Suppressor macrophage treated with lipopolysaccharide for 1 hour (primary cell): ENCODE measurements around the gene ZFAND3.

Experiments used
- DNase-seq, 3 donors: peaks; one replicate each; pipeline ENCODE4 v3.0.0-alpha.2; 2020 to 2022

Gene ZFAND3

DNA sequence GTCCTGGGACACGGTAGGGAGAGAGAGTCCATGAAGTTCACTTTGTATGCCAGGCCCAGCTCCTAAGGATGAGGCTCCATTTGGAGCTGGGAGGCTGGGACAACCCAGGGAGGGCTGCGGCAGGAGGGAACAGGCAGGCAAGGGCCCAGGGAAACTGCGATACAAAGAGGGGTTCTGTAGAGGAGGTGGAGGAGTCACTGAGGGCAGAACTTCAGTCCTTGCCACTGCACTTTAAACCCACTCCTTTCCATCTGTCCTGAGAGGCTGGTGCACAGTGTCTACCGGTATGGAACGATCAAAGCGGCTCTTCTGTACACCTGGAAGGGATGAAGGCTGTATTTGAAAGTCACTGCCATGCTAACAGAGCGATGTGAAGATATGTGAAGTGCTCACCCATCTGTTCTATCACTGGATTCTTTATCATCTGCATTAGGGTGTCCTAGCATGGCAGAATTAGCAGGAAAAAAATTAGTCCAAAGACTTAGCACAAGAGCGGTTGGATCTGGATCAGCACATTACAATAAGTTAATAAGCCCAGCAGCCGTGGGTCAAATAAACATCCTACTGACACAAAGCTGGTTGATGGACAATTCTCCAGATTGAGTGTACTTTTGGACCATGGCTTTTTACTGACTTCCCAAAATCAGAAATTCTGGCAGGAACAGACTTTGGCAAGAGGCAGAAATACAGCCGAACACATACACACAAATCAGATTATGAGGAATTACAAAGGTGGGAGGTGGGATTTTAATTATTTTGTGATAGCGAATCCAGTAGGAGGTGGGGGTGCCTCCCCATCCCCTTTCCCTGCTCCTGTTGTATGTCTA lies 20.9 kb upstream of the ZFAND3 start:
- DNase-seq, result no peak

DNA sequence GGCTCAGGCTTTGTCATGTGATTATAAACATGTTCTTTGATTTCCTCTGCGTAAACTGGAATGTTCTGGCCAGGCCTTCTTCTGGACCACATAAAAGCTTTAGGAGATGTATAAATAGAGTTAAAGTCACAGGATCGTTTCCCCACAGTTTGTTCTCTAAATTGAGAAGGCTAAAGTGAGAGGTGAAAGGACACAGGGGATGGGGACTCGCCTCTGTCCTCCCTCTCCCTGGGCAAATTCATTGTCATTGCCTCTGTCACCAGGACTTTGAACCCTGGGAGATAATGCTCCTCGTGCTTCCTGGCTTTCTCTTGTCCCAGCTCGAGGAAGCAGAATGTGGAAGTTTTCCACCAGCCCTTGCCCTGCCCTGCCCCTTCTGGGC lies 20.3 kb upstream of the ZFAND3 start:
- DNase-seq, result no peak

DNA sequence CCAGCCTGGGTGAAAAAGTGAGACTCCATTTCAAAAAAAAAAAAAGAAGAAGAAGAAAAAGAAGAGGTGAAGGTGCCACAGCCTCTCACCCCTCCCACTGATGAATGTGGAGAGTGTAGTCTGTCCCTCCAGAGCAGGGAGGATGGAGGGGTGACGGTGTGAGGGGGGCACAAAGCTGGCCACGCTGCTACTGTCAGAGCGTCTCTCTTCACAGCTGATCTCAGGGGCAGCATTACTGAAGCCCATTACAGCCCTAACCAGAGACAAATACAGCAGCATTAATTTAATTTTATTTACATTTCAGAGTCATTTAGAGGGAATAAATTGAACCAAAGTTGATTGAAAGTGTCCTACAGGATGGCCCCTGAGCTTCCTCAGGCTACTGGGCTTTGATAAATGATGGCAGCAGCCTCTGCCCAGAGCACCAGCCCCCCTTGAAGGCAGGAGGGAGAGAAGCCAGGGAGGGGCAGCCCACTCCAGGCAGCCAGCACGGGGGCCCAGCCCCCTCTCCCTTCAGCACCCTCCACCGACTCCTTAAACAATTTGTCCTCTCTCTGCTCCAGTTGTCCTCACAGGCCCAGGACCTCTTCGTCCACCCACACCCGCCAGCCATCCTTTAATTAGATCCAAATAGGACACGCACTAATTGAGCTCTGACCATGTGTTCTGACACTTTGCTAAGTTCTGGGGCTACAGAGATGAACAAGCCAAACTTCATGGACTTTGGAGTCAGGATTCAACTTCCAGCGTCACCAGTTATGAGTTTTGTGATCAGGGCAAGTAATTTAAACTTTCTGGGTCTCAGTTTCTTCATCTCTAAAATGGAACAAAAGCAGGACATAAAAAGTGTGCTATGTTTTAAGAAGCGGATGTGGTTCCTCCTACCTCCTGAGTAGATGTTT lies 18.6 kb upstream of the ZFAND3 start:
- DNase-seq, result no peak

DNA sequence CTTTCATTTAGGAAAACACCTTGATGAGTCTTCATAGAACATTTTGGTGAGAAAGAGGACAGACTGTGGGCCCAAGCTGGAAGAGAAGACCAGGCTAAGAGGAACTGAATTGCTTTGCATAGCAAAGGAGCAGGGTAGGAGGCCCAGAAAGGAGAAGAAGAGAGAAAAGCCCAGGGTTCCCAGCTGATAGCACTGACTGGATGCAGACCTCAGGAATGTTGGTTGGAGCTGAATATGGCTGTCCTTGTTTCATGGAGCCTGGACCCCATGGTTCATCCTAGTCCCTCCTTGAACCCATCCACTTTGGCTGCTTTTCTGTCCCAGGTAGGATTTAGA lies 18.0 kb upstream of the ZFAND3 start:
- peak; percentile 20 to 44 (median 41) for DNase-seq

DNA sequence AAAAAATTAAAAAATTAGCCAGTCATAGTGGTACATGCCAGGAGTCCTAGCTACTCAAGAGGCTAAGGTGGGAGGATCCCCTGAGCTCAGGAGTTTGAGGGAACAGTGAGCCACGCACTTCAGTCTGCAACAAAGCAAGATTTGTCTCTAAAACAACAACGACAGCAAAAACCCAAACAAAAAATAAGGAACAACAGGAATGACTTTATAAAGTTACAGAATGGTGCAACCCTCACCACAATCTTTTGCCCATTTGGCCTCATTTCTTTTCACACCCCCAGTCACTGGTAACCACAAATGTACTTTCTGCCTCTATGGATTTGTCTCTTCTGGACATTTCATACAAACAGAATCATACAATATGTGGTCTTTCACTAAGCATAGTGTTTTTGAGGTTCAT lies 16.7 kb upstream of the ZFAND3 start:
- peak; percentile 73 to 90 (median 88) for DNase-seq

DNA sequence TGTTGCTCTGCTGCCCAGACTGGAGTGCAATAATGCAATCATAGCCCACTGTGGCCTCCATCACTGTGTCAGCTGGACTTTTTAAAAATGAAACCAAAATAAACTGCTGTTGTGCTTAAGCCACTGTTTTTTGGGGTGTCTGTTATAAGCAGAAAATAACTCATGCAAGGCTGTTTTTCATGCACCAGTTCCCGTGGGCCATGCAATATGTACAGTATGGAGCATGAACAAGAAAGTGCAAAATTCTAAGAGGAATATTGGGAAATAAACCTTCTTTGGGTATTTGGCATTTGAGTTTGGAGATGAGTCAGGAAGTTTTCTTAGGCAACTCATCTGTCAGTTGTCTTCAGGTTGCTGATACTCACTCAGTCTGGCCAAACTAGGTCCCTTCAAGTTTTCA lies 14.9 kb upstream of the ZFAND3 start:
- DNase-seq, result peak; percentile 23 to 62 (median 54)

DNA sequence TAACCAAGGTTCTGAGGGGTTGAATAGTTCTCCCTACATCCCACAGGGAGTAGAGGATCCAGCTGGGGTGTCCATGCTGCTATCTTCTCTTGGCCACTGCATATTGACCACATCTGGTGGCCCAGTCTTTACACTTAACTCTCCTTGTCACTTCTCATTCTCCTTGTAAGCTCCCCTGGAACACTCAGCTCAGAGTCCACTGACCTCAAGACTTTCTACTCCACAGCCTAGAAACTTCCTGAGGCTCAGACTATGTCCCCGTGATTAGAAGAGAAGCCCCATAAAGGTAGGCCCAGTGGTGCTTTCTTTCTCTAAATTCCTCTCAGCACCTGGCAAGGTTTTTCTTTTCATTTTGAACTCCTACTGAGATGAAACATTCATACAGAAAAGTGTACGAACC lies 13.3 kb upstream of the ZFAND3 start:
- DNase-seq, result no peak

DNA sequence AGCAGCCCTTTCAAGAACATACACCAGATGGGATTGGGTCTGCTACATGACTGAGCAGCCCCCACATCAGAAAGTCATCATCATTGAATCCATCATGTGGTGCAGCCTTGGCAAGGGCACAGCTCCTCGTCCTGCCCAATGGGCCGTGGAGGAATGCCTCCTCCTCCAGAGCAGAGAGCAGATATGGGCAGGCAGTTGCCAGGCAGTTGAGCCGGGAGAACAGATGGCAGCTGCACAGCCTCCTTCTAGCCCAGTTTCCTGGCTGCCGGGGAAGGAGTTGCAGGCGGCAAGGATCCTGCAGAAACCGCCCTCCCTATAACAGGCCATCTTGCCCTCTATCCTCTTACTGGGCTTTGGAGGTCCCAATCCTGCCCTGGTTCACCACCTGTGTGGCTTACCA lies 11.9 kb upstream of the ZFAND3 start:
- DNase-seq, result no peak

DNA sequence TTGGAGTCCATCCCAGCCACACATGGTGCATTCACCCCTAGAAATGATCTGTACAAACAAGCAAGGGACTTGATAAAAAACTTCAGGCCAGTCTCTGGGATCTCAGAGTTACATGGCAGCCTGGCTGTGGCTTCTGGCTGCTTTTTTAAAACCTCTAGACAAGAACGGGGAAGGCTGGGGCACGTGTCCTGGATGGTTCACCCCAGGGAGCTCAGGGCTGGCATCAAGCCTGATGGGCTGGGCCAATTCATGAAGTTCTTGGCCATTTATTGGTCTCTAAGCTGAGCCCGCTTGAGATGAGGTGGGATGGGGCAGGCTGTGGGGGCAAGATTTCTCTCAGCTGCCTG lies 10.4 kb upstream of the ZFAND3 start:
- no peak for DNase-seq

DNA sequence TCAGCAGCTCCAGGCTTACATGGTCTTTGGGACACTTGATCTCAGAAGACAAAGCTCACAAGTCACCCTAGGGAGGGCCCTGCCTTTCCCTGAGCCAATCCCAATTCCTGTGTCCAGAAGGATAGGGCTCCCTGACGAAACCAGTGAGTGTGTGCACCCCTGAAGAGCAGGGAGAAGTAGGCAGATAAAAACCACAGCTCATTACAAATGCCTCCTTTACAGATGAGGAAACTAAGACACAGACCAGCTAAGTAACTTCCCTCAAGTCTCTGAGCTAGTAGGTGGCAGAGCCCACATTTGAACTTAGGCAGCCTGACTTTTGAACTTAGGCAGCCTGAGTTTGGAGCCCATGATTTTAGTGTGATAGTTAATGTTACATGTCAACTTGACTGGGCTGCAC lies 6.7 kb upstream of the ZFAND3 start:
- peak; percentile 49 to 67 (median 66) for DNase-seq

DNA sequence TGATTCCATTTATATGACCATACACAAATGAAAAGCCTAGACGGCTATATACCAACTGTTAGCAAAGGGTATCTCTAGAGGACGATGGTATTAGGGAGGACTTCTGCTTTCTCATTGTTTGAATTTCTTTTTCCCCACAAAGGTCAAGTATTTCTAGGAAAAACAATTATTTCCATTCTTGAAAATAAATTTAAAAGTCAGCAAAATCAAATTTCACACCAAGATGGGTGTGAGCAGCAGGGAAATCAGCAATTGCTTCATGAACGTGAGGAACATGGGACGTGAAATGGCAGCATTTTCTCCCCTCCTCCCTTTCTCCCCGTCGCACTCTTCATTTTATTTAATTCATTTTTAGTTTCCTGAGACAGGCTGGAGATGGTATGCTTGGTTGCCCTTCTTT lies 5.2 kb upstream of the ZFAND3 start:
- no peak for DNase-seq

DNA sequence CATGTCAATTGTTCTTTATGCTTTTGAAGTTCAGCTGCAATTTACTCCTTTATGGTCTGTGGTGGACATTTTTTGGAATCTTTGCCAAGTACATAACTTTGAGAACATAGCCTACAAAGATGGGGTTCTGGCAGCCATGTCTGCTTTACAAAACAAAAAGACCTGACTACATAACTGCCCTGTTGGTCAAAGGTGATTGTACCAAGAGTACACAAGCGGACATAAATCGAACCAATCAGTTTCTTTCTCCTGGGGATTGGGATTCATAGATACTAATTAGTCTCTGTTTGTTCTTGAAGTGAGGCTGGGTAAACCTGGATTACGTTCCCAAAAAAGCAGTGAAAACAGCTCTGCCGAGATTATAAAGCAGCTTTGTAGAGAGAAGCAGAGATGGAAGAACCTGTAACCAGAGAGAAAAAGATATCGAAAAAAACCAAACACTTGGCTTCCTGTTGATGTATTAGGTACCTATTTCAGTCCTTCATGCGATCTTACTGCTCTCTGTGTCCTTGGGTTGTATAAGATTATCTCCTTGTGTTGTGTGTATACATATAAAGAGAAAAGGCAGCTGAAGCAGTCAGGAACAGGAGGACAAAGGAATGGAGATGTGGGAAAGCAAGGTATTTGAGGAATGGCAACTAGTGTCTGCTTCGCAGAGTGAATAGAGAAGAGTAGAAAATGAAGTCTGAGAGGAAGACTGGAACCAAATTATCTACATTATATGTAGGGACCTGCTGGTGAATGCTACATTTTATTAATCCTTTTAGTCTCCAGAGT lies 2.7 kb upstream of the ZFAND3 start:
- no peak for DNase-seq

DNA sequence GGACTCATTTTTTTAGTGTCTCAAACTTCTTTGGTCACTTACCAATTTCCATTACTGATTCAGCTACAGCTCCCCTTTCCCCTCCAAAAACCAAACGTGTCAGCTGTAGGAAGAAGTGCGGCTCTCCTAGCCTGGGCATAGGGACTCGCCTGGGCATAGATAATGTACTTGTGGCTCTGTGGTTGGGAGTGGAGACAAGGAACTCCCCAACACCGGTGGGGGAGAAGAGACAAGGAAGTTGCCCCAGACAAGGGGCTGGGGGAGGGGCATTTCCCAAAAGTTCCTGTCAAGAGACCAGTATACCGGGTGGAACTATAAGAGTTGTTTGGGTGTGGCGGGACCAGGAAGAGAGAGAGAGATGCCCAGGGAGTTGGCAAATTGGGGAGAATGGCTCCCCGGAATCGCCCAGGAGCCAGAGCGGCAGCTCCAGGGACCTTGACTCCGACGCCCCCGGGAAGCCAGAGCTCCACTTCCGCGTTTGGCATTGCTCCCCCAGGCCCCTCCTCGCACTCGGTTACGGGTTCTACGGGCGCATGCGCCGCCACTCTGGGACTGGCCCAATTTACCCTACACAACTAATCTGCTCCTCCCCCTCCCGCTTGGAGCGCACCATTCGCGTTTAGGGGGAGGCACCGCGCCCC lies 871 bp upstream of the ZFAND3 start:
- peak; percentile 99 for DNase-seq

DNA sequence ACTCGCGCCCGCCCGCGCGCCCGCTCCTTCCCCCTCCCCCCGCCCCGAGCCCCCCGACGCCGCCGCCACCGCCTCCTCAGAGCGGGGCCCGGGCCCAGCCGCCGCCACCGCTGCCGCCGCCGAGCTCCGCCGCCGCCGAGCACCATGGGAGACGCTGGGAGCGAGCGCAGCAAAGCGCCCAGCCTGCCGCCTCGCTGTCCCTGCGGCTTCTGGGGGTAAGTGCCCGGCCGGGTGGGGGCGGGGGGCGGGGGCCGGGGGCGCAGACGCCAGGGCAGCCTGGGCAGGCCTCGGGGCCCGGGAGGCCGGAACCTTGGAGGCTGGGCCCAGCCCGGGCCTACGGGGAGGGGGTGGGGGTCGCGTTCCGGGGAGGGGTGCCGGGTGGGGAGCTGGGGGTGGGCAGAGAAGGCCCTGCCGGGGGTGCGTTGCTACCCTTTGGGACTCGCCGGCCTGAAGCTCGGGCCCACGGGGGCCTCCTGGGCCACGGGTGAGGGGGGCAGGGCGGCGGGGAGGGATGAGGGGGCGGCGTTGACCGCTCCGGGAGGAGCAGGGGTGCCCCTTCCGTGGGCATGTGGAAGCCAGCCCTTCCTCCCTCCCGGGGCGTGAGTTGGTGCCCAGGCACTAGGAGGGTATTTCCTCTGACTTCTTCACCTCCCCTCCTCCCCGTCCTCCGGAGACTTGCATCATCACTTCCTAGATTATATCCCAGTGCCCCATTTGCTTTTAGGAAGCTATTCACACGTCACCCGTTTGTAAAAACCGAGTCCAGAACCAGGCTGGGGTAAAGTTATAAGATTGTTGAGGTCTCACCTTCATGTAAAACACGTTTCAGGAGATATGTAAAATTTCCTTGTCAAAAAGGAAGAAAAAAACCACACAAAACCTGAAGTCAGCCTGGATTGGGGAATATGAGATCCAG lies 533 bp downstream of the ZFAND3 start:
- peak; percentile 95 to 96 (median 96) for DNase-seq

DNA sequence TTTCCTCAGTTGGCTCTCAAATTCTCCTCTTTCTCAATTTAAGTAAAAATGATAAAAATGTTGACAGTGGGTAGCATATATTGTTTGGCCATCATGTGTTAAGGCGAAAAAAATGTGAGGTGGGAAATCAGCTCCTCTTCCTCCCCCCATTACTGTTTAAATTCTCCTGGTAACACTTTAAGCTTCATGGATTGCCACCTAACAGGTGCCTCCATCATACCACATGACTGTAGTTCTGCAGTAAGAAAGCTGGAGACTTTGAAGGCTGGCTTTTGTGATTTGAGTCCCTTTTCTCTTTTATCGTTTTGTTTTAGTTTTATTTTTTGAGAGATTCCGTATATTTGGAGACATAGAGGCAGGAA lies 1.2 kb downstream of the ZFAND3 start:
- DNase-seq, result no peak

DNA sequence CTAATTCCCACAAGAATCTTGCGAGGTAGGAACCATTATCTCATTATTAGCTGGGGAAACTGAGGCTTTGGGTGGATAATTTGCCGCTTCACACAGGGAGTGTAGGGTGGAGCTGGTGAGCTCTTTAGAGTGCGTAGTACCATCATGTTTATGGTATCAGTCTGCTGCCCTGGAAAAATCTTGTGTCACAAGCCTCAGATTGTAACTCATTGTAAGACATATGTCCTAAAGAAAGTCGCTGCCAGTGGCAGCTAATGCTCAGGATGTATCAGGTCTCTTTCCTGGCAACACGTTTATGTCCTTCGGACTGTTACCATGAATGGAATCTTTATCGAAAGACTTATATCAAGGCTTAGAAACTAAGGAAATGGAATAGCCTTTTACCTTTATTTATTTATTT lies 1.9 kb downstream of the ZFAND3 start:
- DNase-seq, result no peak

DNA sequence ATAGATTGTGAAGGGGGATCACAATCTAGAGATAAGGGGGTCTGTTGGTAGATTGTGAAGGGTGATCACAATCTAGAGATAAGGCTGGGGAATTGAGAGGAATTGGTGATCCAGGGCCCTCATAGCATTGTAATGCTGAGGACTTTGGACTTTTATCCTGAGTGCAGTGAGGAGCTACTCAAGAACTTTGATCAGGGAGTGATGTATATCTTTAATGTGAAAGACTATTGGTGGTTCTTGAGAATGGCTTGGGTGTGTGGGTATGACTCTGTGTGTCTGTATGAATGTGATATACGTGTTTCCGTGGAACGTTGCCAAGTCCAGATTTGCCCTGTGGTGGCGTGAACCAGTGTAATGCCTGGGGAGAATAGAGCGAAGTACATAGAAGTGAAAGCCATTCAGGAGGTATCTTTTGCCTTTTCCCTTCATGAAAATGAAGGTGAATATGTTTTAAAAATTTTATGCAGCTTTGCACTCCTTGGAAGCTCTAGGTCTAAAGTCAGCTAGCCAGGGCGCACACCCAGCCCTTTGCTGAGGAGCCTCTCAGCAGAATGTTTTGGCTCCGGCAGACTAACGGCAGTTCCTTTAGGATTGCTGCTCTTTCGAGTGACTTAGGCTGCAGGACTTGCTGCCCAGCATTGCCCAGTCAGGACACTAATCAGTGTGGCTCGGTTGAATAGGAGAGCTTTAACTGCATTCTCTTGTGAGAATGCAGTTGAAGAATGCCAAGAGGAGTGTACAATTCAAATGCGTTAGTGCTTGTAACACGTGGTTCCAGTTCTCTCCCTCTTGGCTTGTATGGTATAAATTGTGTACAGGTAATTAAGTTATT lies 3.5 kb downstream of the ZFAND3 start:
- no peak for DNase-seq

DNA sequence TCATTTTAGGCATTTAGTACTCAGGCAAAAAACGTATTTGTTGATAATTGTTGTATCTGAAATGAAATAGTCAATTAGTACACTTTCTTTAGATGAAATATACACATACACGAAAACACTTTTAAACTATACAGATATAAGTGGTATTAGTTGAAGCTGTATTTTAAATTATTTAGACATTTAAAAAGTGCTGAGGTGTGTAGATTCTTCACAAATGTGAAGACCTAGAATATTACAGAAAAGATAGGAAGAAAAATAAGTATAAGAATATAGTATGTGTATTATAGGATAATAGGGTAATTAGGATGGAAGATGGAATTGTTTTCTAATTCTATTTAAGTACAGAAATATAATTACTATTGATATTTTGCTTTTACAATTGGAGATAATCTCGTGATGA lies 4.6 kb downstream of the ZFAND3 start:
- DNase-seq, result no peak

DNA sequence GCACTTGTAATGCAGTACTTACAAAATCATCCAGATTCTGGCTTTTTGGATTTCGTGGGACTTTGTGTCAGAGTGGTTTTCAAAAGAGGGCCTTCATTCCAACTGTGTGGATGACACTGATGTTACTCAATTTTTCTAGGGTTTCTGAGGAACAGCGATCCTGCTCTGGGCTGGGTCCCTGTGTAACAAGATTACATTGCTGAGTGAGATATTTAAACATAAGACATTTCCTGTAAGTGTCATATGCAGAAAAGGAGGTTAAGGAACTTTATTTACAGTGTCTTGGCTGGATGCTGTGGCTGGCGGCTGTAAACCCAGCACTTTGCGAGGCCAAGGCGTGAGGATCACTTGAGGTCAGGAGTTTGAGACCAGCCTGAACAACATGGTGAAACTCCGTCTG lies 6.7 kb downstream of the ZFAND3 start:
- DNase-seq, result peak; percentile 17 to 83 (median 35)

DNA sequence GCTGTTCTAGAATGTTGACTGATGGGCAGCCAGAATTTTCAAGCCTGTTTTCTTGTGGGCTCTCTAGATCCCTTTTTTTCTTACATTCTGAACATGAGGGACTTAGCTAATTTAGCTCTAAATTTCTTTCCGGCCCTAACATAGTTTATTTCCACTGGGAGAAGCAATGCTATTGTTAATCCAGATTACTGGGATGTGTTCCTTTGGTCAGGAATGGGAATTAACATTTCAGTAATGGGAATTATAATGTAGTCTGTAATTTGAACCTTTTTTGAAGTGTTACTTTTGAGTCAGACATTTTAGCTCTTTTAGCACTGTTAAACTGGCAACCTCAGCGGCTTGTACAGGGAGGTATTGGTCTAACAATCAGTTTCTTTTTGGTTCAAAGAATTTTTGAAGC lies 7.5 kb downstream of the ZFAND3 start:
- DNase-seq, result no peak
